Prostate gland (tissue), 2 donors: ENCODE results near the gene BTG4.

Experiments
- POLR2A ChIP-seq: fragments of 450-650 bp; IDR thresholded peaks from one replicate; pipeline ENCODE4 v1.6.1; 2016; ENCODE audit warnings: antibody characterized with exemption, mild to moderate bottlenecking
- POLR2AphosphoS5 ChIP-seq: sonication (generic); formaldehyde crosslinking; IDR thresholded peaks from one replicate; pipeline ENCODE4 v1.6.1; 2017; ENCODE audit warnings: antibody characterized with exemption
- TF ChIP-seq, protein P1 (sequence below), 4 experiments: fragments of 200-600 bp in 2 of 4; fragments of 450-650 bp in 2 of 4; sonication (generic) in 2 of 4; IDR thresholded peaks; 1 replicate in 3 of 4; 2 replicates in 1 of 4; pipeline ENCODE4 v1.5.1; 2016 to 2019; ENCODE audit warnings: antibody characterized with exemption in 4 of 4, mild to moderate bottlenecking in 2 of 4, moderate library complexity in 2 of 4

DNA sequence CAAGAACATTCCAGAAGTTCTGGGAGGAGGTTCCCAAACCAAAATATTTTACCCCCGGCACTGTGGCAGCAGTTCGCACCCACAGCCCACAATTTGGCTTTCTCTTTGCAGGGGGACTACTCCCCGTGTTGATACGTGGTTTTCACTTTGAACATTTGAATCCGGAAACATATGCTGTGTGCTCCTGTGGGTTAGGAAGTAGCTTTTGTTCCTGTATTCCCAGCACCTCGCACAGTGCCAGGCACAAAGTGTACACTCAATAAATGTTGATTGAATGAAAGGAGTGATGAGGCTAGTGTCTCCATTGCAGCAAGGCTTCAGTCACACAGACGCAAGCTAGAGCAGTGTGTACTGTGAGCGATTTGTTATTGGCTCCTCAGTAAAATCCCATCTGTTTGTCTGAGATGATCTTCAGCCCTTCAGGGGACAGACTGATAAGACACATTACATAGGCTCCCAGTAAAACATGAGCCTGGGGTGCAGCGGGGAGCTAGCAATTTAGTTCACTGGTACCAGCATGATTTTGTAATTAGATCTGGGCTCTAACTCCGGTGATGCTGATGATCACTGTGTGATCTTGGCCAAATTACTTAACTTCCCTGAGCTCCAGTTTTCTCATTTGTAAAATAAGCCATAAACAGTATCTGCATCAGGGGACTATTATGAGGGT lies 30.6 kb upstream of the BTG4 start:
- TF ChIP-seq, protein P1, sequence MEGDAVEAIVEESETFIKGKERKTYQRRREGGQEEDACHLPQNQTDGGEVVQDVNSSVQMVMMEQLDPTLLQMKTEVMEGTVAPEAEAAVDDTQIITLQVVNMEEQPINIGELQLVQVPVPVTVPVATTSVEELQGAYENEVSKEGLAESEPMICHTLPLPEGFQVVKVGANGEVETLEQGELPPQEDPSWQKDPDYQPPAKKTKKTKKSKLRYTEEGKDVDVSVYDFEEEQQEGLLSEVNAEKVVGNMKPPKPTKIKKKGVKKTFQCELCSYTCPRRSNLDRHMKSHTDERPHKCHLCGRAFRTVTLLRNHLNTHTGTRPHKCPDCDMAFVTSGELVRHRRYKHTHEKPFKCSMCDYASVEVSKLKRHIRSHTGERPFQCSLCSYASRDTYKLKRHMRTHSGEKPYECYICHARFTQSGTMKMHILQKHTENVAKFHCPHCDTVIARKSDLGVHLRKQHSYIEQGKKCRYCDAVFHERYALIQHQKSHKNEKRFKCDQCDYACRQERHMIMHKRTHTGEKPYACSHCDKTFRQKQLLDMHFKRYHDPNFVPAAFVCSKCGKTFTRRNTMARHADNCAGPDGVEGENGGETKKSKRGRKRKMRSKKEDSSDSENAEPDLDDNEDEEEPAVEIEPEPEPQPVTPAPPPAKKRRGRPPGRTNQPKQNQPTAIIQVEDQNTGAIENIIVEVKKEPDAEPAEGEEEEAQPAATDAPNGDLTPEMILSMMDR (IDR thresholded peaks at IDR 0.05): no peak
- TF ChIP-seq POLR2A: no peak
- no peak for TF ChIP-seq POLR2AphosphoS5
